PC-3 (cell line): Measurements from ENCODE around the gene CFAP46. TPM values are rescaled to one million over a fixed set of nuclear protein-coding genes. Genes with fewer than 3 reads are reported as not detected.
"Not testable (repeated sequence)": the region's sequence is repeated elsewhere in the genome, so short reads cannot be mapped to it uniquely, and the experiment has no call there.

Source experiments
- ATAC-seq: fragments of 200-7000 bp; cut with Tn5 transposase; 2 replicates; pipeline ENCODE4 v1.9.1; 2020; ENCODE audit warnings: mild to moderate bottlenecking, moderate library complexity
- BruUV-seq: library from RNA; stranded (reverse); fragments of 400-500 nt; replicated peaks from 2 replicates; lab custom pipeline; 2021; lab: Mats Ljungman, UMichigan
- CTCF ChIA-PET: fragments of 300-600 bp; sonication (Branson Sonifier 250); formaldehyde crosslinking; loops from one replicate; lab custom pipeline; 2022; ENCODE audit warnings: antibody characterized with exemption; lab: Charles Lee
- POLR2A ChIA-PET: fragments of 300-600 bp; sonication (Branson Sonifier 250); formaldehyde crosslinking; loops from one replicate; lab custom pipeline; 2022; ENCODE audit warnings: antibody characterized with exemption; ENCODE audit not compliant: unreplicated experiment; lab: Charles Lee
- DNase-seq: peaks from one replicate; pipeline ENCODE4 v3.0.0-alpha.2; 2015
- H2AFZ ChIP-seq: fragments of 300-600 bp; sonication (generic); 2 replicates; pipeline ENCODE4 v1.6.0; 2016; ENCODE audit warnings: antibody characterized with exemption, low read length
- H3F3A ChIP-seq: fragments of 300-600 bp; sonication (generic); one replicate; pipeline ENCODE4 v1.6.0; 2017; ENCODE audit warnings: antibody characterized with exemption, low read length, control low read depth, mild to moderate bottlenecking; ENCODE audit not compliant: unreplicated experiment
- H3K27ac ChIP-seq: fragments of 300-600 bp; sonication (generic); 2 replicates; pipeline ENCODE4 v1.5.1; 2016; ENCODE audit warnings: mild to moderate bottlenecking, low read length
- H3K27me3 ChIP-seq: fragments of 300-600 bp; sonication (generic); 2 replicates; pipeline ENCODE4 v1.6.1; 2016; ENCODE audit warnings: low read length, mixed read lengths
- H3K36me3 ChIP-seq: fragments of 300-600 bp; sonication (generic); 2 replicates; pipeline ENCODE4 v1.6.1; 2016; ENCODE audit warnings: low read depth, mixed run types, low read length, mixed read lengths
- H3K4me1 ChIP-seq: fragments of 300-600 bp; sonication (generic); 2 replicates; pipeline ENCODE4 v1.5.1; 2016; ENCODE audit warnings: low read length; ENCODE audit not compliant: insufficient read depth
- H3K4me2 ChIP-seq: fragments of 300-600 bp; sonication (generic); 2 replicates; pipeline ENCODE4 v1.6.0; 2016; ENCODE audit warnings: low read length
- H3K4me3 ChIP-seq: fragments of 300-600 bp; sonication (generic); 2 replicates; pipeline ENCODE4 v1.5.1; 2016; ENCODE audit warnings: mild to moderate bottlenecking, low read length, mixed read lengths
- H3K79me2 ChIP-seq: fragments of 300-600 bp; sonication (generic); 2 replicates; pipeline ENCODE4 v1.6.1; 2017; ENCODE audit warnings: low read length, mixed read lengths
- H3K9ac ChIP-seq: fragments of 300-600 bp; sonication (generic); 2 replicates; pipeline ENCODE4 v1.6.0; 2016; ENCODE audit warnings: mild to moderate bottlenecking, low read length
- H3K9me2 ChIP-seq: fragments of 300-600 bp; sonication (generic); replicated peaks from 2 replicates; pipeline ENCODE4 v1.6.1; 2016; ENCODE audit warnings: mixed run types, low read length, mixed read lengths
- H3K9me3 ChIP-seq: fragments of 300-600 bp; sonication (generic); 2 replicates; pipeline ENCODE4 v1.6.1; 2016; ENCODE audit warnings: low read length, mixed read lengths
- H4K20me1 ChIP-seq: fragments of 300-600 bp; sonication (generic); 2 replicates; pipeline ENCODE4 v1.6.1; 2016; ENCODE audit warnings: low read length, mixed read lengths
- CTCF ChIP-seq: fragments of 300-600 bp; sonication (generic); conservative IDR thresholded peaks from 2 replicates; pipeline ENCODE4 v1.5.1; 2017; ENCODE audit warnings: antibody characterized with exemption, low read depth, mild to moderate bottlenecking, low read length
- EZH2 ChIP-seq: fragments of 300-600 bp; sonication (generic); IDR thresholded peaks from one replicate; pipeline ENCODE4 v1.6.1; 2017; ENCODE audit warnings: antibody characterized with exemption, mild to moderate bottlenecking, low read length; ENCODE audit not compliant: unreplicated experiment
- EZH2phosphoT487 ChIP-seq: fragments of 300-600 bp; sonication (generic); IDR thresholded peaks from 2 replicates; pipeline ENCODE4 v1.6.1; 2018; ENCODE audit warnings: mild to moderate bottlenecking, antibody characterized with exemption, low read length, borderline replicate concordance
- intact Hi-C: fragments of 100-400 bp; cut with micrococcal nuclease; formaldehyde crosslinking; loops from 2 replicates; pipeline ENCODE4 v1.9.0; 2023
- total RNA-seq: library from RNA; depleted of rRNA; stranded (reverse); fragments of >200 nt; gene quantifications from 2 replicates; pipeline ENCODE4 v1.2.3, GENCODE V29; 2014

CFAP46 gene
- total RNA-seq, 1 experiment from 2014 or later = 0.04 TPM

- H4K20me1 ChIP-seq = no peaks in the 10 kb centered on the region
- intact Hi-C loops = no loop called here
- no peak overlapping the region for H2AFZ ChIP-seq
- H3K9me2 ChIP-seq = no peaks in the 10 kb centered on the region
- CTCF ChIA-PET = no interaction called here
- no peaks in the 10 kb centered on the region for H3K4me1 ChIP-seq
- H3K4me3 ChIP-seq = no peak overlapping the region
- H3K27me3 ChIP-seq = no peaks in the 10 kb centered on the region
- BruUV-seq = no TSS peak
- no peaks in the 10 kb centered on the region for H3F3A ChIP-seq
- no peak for ATAC-seq
- H3K79me2 ChIP-seq = no peaks in the 10 kb centered on the region
- H3K27ac ChIP-seq = no peak overlapping the region
- TF ChIP-seq CTCF = no peak
- TF ChIP-seq EZH2phosphoT487 = no peak
- no peak for TF ChIP-seq EZH2
- no peak for DNase-seq
- no peak overlapping the region for H3K4me2 ChIP-seq
- POLR2A ChIA-PET = no interaction called here
- H3K36me3 ChIP-seq = no peaks in the 10 kb centered on the region
- no peak overlapping the region for H3K9ac ChIP-seq
- H3K9me3 ChIP-seq = no peaks in the 10 kb centered on the region
These were observed 168.0 kb downstream of the CFAP46 start for GRCh38 chr10:132774181-132774901.

- H3K4me1 ChIP-seq, H3K4me2 ChIP-seq, CTCF ChIA-PET, DNase-seq, H2AFZ ChIP-seq, H3K9ac ChIP-seq, POLR2A ChIA-PET, H3K9me2 ChIP-seq, H4K20me1 ChIP-seq, intact Hi-C loops, H3F3A ChIP-seq, H3K27me3 ChIP-seq, H3K4me3 ChIP-seq, H3K27ac ChIP-seq, BruUV-seq, H3K9me3 ChIP-seq, H3K79me2 ChIP-seq, H3K36me3 ChIP-seq, ATAC-seq: not testable (repeated sequence)
These were observed 169.6 kb downstream of the CFAP46 start for GRCh38 chr10:132772816-132773215.

GRCh38 chr10:132770061-132771021 lies 172.0 kb downstream of the CFAP46 start:
- H3K9me3 ChIP-seq = no peaks in the 10 kb centered on the region
- H3K79me2 ChIP-seq = no peaks in the 10 kb centered on the region
- BruUV-seq = no TSS peak
- no peaks in the 10 kb centered on the region for H3K9me2 ChIP-seq
- no peaks in the 10 kb centered on the region for H3F3A ChIP-seq
- no peaks in the 10 kb centered on the region for H3K27me3 ChIP-seq
- H2AFZ ChIP-seq = no peak overlapping the region
- H3K4me1 ChIP-seq = no peaks in the 10 kb centered on the region
- POLR2A ChIA-PET = interaction anchor here (0.6 kb wide), 1 partner anchor 71 kb away, joined by 3 read pairs; no protein-coding TSS in a partner anchor
- no peak for TF ChIP-seq CTCF
- TF ChIP-seq EZH2phosphoT487 = no peak
- no peak for TF ChIP-seq EZH2
- H3K27ac ChIP-seq = no peak overlapping the region
- no peak for DNase-seq
- H3K36me3 ChIP-seq = no peaks in the 10 kb centered on the region
- no peak overlapping the region for H3K9ac ChIP-seq
- intact Hi-C loops = no loop called here
- H3K4me2 ChIP-seq = no peak overlapping the region
- CTCF ChIA-PET = no interaction called here
- ATAC-seq = no peak
- H4K20me1 ChIP-seq = no peaks in the 10 kb centered on the region
- no peak overlapping the region for H3K4me3 ChIP-seq
